Measurements from ENCODE around the gene DNAJC7.

DNAJC7 gene

GRCh38 chr17:42016941-42017865 is at the start of gene DNAJC7:
Gene DNAJC7 (minus strand): TSS chr17:42017439. CDS start chr17:42017416, 23 bp downstream.
- no peak for TF ChIP-seq CTCF (IDR thresholded peaks at IDR 0.05; ENCODE audit: low read depth, low read length)
- H3K4me3 ChIP-seq (ENCODE audit: low read depth, low read length) = peak within 1 kb of the TSS; percentile 95

GRCh38 chr17:42065201-42065600 is 48.0 kb upstream of the DNAJC7 start:
- no peak overlapping the region for H3K4me3 ChIP-seq (ENCODE audit: low read depth, low read length)
- no peak for TF ChIP-seq CTCF (IDR thresholded peaks at IDR 0.05; ENCODE audit: low read depth, low read length)

GRCh38 chr17:42062681-42063080 is 45.4 kb upstream of the DNAJC7 start:
- no peak overlapping the region for H3K4me3 ChIP-seq (ENCODE audit: low read depth, low read length)
- TF ChIP-seq CTCF (IDR thresholded peaks at IDR 0.05; ENCODE audit: low read depth, low read length) = no peak

GRCh38 chr17:42061646-42062487 is 44.6 kb upstream of the DNAJC7 start:
- TF ChIP-seq CTCF (IDR thresholded peaks at IDR 0.05; ENCODE audit: low read depth, low read length) = no peak
- no peak overlapping the region for H3K4me3 ChIP-seq (ENCODE audit: low read depth, low read length)

- no peak overlapping the region for H3K4me3 ChIP-seq (ENCODE audit: low read depth, low read length)
- TF ChIP-seq CTCF (IDR thresholded peaks at IDR 0.05; ENCODE audit: low read depth, low read length) = no peak
These were observed 43.0 kb upstream of the DNAJC7 start for GRCh38 chr17:42060231-42060630.

- no peak overlapping the region for H3K4me3 ChIP-seq (ENCODE audit: low read depth, low read length)
- no peak for TF ChIP-seq CTCF (IDR thresholded peaks at IDR 0.05; ENCODE audit: low read depth, low read length)
These were observed 42.6 kb upstream of the DNAJC7 start for GRCh38 chr17:42059815-42060214.
